HFFc6 (cell line): ENCODE results near the gene CANX. TPM values are rescaled to one million over a fixed set of nuclear protein-coding genes. Genes with fewer than 3 reads are reported as not detected.
A peak's percentile ranks its signal among the peaks of the same experiment; 100 is the strongest.

ENCODE experiments used
- DNase-seq: peaks from one replicate; pipeline ENCODE4 v3.0.0-alpha.2; 2018
- H3K27ac Mint-ChIP-seq: 2 replicates; pipeline ENCODE4 v1.8.0; 2020; ENCODE audit warnings: mild to moderate bottlenecking, mixed read lengths
- H3K27me3 Mint-ChIP-seq: 2 replicates; pipeline ENCODE4 v1.8.0; 2021; ENCODE audit warnings: mild to moderate bottlenecking, moderate library complexity, mixed read lengths; ENCODE audit not compliant: insufficient read depth
- H3K36me3 Mint-ChIP-seq: 2 replicates; pipeline ENCODE4 v1.8.0; 2021; ENCODE audit warnings: low read depth, mixed read lengths
- H3K4me1 Mint-ChIP-seq: 2 replicates; pipeline ENCODE4 v1.8.0; 2020; ENCODE audit warnings: low read depth, mixed read lengths
- H3K4me3 Mint-ChIP-seq: 2 replicates; pipeline ENCODE4 v1.8.0; 2020; ENCODE audit warnings: mild to moderate bottlenecking, moderate library complexity, mixed read lengths
- H3K9me3 Mint-ChIP-seq: 2 replicates; pipeline ENCODE4 v1.8.0; 2020; ENCODE audit warnings: mild to moderate bottlenecking, mixed read lengths
- total RNA-seq, 6 experiments: library from RNA; stranded (reverse); fragmentation: NEBNext Ultra II Directional; extraction: Animal tissue kit (Norgen Biotek cat#: 25700); gene quantifications; 2 replicates in 1 of 6; 3 replicates in 5 of 6; pipeline ENCODE4 v1.2.3, GENCODE V29; 2021
- TF ChIP-seq, protein P1 (sequence below): fragments of 200-600 bp; sonication (generic); IDR thresholded peaks from 2 replicates; pipeline ENCODE4 v1.5.0; 2021; ENCODE audit warnings: antibody characterized with exemption, mild to moderate bottlenecking

CANX gene
- total RNA-seq, 6 experiments from 2014 or later: 698 to 777 (median 770) TPM

DNA sequence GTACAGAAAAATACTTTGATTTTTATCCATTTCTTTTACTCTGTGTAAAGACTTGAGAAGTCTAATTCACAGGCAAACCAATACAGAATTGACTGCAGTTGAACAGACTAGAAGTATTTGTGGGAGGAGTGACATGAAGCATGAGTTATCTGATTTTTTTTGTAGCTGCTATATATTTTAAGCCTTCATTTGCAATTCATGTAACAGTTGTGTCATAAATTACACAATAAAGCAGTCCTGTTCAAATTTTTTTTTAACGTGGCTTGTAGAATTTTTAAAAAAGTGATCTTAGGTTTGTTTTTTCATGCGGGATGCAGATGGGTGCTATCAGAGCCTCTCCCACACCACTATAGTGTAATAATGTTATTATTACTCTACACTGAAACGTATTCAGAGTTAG is 31.0 kb downstream of the CANX start:
- no peak for DNase-seq
- TF ChIP-seq, protein P1, sequence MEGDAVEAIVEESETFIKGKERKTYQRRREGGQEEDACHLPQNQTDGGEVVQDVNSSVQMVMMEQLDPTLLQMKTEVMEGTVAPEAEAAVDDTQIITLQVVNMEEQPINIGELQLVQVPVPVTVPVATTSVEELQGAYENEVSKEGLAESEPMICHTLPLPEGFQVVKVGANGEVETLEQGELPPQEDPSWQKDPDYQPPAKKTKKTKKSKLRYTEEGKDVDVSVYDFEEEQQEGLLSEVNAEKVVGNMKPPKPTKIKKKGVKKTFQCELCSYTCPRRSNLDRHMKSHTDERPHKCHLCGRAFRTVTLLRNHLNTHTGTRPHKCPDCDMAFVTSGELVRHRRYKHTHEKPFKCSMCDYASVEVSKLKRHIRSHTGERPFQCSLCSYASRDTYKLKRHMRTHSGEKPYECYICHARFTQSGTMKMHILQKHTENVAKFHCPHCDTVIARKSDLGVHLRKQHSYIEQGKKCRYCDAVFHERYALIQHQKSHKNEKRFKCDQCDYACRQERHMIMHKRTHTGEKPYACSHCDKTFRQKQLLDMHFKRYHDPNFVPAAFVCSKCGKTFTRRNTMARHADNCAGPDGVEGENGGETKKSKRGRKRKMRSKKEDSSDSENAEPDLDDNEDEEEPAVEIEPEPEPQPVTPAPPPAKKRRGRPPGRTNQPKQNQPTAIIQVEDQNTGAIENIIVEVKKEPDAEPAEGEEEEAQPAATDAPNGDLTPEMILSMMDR: no peak
- H3K4me1 Mint-ChIP-seq: peaks cover 29% of the 10 kb centered on the region
- peak overlapping the region; percentile 10; the same call in 1 of the 2 replicates for H3K27ac Mint-ChIP-seq
- no peaks in the 10 kb centered on the region for H3K9me3 Mint-ChIP-seq
- H3K27me3 Mint-ChIP-seq: no peaks in the 10 kb centered on the region
- no peak overlapping the region for H3K4me3 Mint-ChIP-seq
- H3K36me3 Mint-ChIP-seq: peaks cover 36% of the 10 kb centered on the region

DNA sequence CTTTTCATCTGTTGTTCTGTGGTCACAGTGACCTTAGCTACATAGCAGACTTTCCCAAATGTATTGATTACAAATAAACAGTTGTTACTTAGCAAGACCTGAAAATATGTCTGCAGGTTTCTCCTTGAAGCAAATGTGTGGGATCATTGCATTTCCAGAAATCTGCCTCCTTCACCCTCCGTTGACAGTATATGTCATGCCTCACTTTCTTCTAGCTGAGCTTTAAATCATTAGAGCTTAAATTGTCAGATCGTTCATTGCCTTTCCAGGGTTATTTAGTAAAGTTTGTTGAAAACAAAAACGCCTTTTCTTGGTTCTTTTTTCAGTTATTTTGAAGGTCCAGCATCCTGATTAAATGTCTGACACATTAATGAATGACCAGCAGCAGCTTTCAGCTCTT is 31.6 kb downstream of the CANX start:
- no peak for DNase-seq
- H3K4me1 Mint-ChIP-seq: peaks cover 30% of the 10 kb centered on the region
- H3K27ac Mint-ChIP-seq: peak overlapping the region; percentile 27; the same call in 1 of the 2 replicates
- H3K36me3 Mint-ChIP-seq: peaks cover 36% of the 10 kb centered on the region
- no peaks in the 10 kb centered on the region for H3K9me3 Mint-ChIP-seq
- TF ChIP-seq, protein P1: no peak
- H3K27me3 Mint-ChIP-seq: no peaks in the 10 kb centered on the region
- H3K4me3 Mint-ChIP-seq: no peak overlapping the region

DNA sequence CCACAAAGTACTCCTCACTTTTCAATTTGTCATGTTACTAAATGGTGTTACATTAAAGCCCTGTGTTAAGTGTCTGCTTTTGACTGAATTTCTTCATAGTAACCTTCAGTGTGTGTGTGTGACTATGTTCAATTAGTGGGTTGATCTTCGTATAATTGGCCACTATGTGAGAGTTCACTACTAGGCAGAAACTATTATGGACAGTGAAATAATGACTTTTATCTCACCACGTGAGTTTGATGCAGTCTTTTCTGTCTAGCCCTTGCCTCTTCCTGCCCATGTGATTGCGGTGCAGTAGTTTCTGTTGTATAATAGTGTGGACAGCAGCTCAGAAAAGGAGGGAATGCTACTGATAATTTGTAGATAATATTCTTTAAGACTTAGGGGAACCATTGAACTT is 32.1 kb downstream of the CANX start:
- Mint-ChIP-seq H3K27ac (peak overlapping the region; percentile 59; the same call in 1 of the 2 replicates), H3K36me3 (peaks cover 36% of the 10 kb centered on the region), H3K27me3 (no peaks in the 10 kb centered on the region), H3K4me1 (peaks cover 30% of the 10 kb centered on the region), H3K4me3 (no peak overlapping the region), H3K9me3 (no peaks in the 10 kb centered on the region)
- TF ChIP-seq, protein P1: no peak
- no peak for DNase-seq

DNA sequence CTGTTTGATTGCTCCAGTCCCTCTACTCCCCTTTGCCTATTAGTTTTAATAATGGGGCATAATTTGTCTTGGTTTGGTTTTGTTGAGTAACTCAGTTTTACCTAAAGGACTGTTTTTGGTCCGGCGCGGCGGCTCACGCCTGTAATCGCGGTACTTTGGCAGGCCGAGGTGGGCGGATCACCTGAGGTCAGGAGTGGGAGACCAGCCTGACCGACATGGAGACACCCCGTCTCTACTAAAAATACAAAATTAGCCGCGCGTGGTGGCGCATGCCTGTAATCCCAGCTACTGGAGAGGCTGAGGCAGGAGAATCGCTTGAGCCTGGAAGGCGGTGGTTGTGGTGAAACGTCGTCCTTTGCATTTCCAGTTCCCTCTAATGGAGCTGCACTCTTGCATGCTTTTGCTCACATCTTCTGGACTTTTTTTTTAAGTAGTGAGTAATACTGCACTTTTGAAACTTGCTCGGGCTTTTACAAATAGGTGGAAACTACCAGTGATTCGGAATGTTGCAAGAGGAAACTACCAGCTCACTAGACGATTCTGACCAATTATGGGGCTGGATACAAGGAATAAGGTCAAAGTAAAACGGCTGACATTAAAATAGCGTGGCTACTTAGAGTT is 33.1 kb downstream of the CANX start:
- no peaks in the 10 kb centered on the region for H3K27me3 Mint-ChIP-seq
- H3K4me1 Mint-ChIP-seq: peaks cover 31% of the 10 kb centered on the region
- TF ChIP-seq, protein P1: no peak
- H3K27ac Mint-ChIP-seq: peak overlapping the region; percentile 85
- no peaks in the 10 kb centered on the region for H3K9me3 Mint-ChIP-seq
- H3K36me3 Mint-ChIP-seq: peaks cover 34% of the 10 kb centered on the region
- H3K4me3 Mint-ChIP-seq: peak overlapping the region; percentile 83
- peak; percentile 85 for DNase-seq

DNA sequence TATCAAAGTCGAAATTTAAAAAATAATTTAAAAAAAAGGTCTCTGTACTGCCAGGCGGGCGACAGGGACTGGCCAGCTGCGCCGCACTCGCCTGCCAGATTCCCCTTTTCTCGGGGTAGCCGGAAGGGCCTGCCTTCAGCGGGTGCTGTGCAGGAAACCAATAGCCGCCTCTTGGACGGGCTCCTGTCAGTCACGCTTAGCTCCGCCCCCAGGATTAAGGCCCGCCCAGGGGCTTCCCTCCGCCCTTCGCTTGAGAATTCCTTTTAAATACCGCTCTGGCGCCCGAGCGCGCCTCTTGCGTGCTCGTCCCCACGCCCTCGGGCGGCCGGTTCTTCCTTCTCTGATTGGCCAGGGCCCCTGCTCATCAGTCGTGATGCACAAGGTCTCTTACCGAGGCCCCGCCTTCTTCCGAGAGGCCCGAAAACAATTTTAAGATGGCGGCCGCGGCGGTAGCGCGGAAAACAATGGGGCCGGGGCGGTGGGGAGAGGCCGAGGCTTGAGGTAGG is 33.7 kb downstream of the CANX start, which contains the start of gene MAML1:
Gene MAML1, plus strand, starts transcription at position 411 of the 506 bp plus-strand sequence. CDS start 291 bp downstream, outside the sequence.
- H3K27ac Mint-ChIP-seq: peak within 1 kb of the TSS; percentile 89
- H3K4me1 Mint-ChIP-seq: peaks cover 37% of the 10 kb centered on the region
- peak; percentile 100 for DNase-seq
- H3K36me3 Mint-ChIP-seq: peaks cover 35% of the 10 kb centered on the region
- TF ChIP-seq, protein P1: no peak; the same call in 1 of the 2 replicates
- peak within 1 kb of the TSS; percentile 96 for H3K4me3 Mint-ChIP-seq
- H3K9me3 Mint-ChIP-seq: no peaks in the 10 kb centered on the region
- no peaks in the 10 kb centered on the region for H3K27me3 Mint-ChIP-seq
